PFSK-1 (cell line): ENCODE measurements around the gene GDPD1.

ENCODE experiments used
- FOXP2 ChIP-seq: optimal IDR thresholded peaks from 2 replicates; pipeline ENCODE3; 2011; ENCODE audit warnings: borderline replicate concordance, control low read depth, inconsistent platforms; ENCODE audit not compliant: insufficient read depth; ENCODE audit errors: extremely low read length, extremely low read depth
- POLR2AphosphoS5 ChIP-seq: IDR thresholded peaks from 2 replicates; pipeline ENCODE4 v1.6.1; 2012; ENCODE audit warnings: low read depth, mild to moderate bottlenecking, control low read depth, low read length, moderate library complexity
- SIN3A ChIP-seq: IDR thresholded peaks from 2 replicates; pipeline ENCODE4 v1.6.1; 2012; ENCODE audit warnings: mild to moderate bottlenecking, low read length, moderate library complexity, borderline replicate concordance; ENCODE audit not compliant: insufficient read depth
- TF ChIP-seq, protein P1 (sequence below), 2 experiments: IDR thresholded peaks; 2 replicates each; pipeline versions ENCODE4 v1.6.1 to v1.8.0; 2011 to 2012; ENCODE audit warnings: low read depth in 2 of 2, low read length in 2 of 2, control low read depth in 1 of 2, inconsistent platforms in 1 of 2, mild to moderate bottlenecking in 1 of 2, moderate library complexity in 1 of 2; ENCODE audit not compliant: insufficient read depth in 1 of 2

DNA sequence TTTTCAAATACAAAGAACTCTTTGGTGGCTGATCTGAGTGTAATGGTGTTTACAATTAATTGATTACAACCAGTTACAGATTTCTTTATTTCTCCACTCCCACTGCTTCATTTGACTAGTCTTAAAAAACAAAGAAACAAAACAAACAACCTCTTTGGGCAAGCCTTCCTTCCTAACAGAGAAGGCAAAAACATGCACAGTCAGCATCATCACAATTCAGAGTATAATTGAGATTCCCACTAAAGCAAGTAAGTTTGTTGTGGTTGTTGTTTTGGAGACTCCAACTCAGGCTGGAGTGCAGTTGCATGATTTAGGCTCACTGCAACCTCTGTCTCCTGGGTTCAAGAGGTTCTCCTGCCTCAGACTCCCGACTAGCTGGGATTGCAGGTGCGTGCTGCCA lies 40.4 kb downstream of the GDPD1 start:
- TF ChIP-seq POLR2AphosphoS5 = no peak
- TF ChIP-seq SIN3A = no peak
- TF ChIP-seq, protein P1, sequence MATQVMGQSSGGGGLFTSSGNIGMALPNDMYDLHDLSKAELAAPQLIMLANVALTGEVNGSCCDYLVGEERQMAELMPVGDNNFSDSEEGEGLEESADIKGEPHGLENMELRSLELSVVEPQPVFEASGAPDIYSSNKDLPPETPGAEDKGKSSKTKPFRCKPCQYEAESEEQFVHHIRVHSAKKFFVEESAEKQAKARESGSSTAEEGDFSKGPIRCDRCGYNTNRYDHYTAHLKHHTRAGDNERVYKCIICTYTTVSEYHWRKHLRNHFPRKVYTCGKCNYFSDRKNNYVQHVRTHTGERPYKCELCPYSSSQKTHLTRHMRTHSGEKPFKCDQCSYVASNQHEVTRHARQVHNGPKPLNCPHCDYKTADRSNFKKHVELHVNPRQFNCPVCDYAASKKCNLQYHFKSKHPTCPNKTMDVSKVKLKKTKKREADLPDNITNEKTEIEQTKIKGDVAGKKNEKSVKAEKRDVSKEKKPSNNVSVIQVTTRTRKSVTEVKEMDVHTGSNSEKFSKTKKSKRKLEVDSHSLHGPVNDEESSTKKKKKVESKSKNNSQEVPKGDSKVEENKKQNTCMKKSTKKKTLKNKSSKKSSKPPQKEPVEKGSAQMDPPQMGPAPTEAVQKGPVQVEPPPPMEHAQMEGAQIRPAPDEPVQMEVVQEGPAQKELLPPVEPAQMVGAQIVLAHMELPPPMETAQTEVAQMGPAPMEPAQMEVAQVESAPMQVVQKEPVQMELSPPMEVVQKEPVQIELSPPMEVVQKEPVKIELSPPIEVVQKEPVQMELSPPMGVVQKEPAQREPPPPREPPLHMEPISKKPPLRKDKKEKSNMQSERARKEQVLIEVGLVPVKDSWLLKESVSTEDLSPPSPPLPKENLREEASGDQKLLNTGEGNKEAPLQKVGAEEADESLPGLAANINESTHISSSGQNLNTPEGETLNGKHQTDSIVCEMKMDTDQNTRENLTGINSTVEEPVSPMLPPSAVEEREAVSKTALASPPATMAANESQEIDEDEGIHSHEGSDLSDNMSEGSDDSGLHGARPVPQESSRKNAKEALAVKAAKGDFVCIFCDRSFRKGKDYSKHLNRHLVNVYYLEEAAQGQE (IDR thresholded peaks at IDR 0.05; ENCODE audit: insufficient read depth in 1 of 2, low read depth in 2 of 2, low read length in 2 of 2) = no peak
- TF ChIP-seq FOXP2 = no peak
